Left hindlimb (tissue), 1 donor: ENCODE measurements around the gene SLC36A1.

Experiments
- DNase-seq: peaks from one replicate; pipeline ENCODE4 v3.0.0-alpha.2; 2018

Gene SLC36A1

DNA sequence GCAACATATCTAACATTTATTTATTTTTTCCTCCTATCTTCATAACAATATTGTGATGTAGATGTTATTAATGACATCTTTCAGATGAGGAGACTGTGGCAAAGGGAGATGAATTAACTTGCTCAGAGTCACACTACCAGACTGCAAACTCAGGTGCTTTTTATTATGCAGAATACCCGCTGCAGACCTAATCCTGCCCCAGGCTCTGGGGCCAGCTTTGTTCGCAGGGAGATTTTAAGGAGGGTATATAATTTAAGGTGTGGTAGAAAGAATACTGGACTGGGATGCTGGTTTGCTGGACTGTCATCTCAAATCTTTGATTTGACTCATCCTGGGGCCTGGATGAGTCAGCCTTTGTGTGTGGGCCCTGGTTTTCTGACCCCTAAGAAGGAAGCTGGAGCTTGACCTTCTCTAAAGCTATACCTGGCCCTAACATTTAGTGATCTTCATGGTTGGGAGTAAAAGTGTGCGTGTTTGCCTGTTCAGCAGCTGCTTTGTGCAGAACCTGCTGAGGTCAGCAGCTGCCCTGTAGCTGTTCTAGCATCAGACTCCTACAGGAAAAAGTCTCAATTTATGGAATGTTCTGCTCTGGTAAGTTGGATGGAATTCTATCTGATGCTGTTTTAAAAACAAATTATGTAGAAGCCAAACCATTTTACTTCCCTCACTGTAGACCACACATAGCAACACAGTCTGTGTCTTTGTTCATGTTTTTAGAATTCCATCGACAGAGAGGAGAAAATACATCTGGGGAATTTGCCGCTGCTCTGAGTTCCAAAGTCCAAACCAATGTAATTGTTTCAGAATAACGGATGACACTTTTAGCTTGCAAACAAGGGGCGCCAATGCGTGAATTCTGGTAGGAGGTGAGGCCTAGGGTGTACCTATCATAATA lies 4.5 kb downstream of the SLC36A1 start:
- DNase-seq: no peak

DNA sequence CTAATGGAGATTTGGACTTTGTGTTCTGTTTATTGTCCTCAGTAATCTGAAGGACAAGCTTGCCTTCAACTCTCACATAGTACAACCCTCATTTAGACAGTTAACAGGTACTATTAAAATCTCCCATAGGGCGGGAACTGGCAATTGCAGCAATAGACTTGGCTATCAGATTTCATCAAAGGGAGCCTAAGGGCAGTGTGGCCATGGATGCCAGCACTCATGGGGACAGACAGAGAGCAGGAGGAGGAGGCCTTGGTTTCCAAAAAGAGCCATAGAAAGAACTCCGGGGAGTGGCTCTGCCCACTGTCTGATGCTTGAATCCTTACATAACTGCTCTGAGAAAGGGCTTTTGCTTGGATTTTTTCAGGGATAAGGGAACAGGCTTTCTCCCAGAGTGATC lies 6.8 kb downstream of the SLC36A1 start:
- no peak for DNase-seq

DNA sequence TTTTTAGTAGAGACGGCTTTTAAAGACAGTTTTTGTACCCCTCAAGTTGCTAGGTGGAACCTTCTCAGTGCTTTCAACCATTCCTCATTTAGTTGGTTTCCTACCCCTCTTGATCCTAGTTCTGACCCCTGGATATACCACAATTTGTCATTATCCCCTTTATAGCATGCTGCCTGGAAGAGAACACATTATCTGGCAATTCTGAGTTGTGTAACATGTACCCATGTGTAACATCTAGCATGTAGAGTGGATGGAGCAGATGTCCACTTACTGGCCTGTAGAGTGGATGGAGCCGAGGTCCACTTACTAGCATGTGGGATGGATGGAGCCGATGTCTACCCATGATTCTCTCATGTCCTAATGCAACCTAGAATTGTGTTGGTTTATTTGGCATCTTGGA lies 7.5 kb downstream of the SLC36A1 start:
- no peak for DNase-seq

DNA sequence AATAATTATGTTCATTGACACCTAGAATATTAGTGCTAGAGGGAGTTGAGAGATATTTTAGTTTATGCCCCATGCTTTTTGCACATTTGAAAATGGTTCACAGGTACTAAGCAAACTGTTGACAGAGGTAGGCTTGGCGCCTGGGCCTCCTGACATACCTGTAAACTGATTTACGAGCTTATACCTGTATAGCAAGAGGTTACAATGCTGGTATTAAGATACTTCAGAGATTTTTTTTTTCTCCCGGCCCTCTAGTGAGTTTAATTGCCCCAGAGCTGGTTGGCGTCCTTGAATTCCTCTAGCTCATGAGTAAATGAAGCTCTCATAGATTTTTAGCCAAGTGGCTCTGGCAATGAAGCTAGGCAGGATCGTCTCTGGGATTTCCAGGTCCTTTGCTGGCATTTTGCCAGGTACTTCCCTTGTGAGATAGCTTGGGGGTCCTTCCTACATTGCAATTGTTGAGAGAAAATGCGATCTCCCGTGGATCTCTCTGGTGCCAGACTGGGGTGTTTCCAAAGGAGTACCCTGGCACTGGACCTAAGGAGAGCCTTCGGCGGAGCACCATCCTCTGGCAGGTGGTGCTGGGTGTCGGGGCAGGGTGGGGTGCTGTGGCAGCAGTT lies 9.0 kb downstream of the SLC36A1 start:
- DNase-seq: no peak

DNA sequence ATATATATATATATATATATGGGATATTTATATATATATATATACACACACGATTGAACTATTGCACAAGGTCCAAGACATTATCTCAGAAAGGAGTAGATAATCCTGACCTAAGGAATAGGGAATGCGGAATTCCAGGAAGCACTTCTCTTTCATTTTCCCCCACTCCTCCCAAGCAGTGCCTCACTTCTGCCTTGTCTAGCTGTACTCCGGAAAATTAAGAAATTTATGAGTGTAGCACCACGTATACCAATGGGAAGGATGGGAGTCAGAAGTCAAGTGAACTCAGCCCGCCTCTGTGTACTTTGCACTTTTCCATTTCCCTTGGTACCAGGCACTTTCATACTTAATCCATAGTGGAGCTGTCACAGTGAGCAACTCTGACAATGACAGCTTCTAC lies 10.9 kb downstream of the SLC36A1 start:
- no peak for DNase-seq

DNA sequence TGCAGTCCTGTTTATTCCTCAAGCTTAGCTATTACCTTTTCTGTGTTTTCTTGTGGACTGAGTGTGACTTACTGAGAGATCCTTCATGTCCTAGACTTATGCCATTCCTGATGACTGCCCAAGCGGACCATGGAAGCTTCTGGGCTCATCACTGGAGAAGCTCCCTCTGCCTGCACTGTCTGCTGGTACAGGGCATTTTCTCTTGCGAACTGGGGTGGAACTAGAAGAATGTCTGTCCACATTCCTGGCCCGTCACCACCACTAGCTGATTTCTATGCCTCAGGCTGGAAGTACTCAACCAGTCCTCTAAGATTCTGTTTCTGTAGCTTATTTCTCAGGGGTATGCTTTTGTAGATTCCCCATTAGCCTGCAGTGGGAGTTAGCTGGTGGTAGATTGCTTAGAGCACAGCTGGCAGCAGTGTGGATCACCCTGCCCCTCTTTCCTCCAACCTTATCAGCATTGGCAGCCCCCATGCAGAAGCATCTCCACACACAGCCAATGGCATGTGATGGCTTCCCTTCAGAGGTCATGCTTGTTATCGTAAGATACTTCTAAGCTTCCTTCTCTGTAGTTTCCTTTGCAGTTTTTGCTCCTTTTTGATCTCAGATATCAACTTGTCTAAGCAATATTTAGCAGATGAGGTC lies 12.4 kb downstream of the SLC36A1 start:
- DNase-seq: no peak

DNA sequence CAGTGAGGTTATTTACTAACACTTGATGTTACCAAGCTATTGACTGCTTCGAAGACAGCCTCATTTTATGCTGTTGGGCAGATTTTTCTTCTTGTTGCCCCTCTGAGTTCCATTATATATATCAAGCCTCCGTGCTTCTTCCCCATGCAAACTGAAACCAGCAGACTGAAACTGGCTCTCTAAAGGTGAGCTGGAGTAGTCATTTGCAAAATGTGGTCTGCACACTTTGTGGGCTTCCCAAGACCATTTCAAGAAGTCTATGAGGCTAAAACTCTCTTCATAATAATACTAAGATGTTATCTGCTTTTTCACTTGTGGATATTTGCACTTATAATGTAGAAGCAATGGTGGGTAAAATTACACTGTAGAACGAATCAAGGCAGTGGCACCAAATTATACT lies 13.9 kb downstream of the SLC36A1 start:
- no peak for DNase-seq

DNA sequence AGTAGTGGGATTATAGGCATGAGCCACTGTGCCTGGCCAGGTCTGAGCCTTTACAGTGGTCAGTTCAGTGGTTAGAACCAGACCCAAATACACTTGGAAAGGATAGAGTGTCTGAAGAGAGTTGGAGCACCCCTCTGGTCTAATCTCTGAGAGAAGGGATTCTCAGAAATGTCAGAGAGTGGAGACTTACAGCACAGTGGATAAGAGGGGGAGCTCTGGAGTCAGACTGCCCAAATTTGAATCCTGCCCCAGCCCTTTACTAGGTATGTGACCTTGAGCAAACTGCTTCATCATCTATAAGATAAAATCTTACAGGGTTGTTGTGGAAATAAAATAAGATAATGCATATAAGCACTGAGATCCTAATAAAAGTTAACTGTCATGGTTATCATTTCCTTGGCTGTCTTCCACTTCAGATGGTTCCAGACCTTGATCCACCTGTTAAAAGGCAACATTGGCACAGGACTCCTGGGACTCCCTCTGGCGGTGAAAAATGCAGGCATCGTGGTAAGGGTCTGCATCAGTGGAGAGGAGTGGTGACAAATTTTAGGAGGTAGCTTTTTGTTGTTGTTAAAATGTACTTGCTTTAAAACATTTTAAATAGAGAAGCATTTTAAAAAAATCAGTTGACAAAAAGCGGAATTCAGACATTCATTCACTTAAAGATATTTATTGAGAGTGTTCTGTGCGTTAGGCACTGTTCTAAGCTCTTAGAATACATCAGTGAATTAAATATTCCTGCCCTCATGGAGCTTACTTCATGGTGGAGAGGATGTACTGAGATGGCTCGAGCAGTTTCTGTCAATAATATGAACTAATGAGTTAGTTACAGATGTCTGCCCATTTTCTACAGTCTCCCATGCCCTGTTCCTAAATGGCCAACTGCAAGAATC lies 16.0 kb downstream of the SLC36A1 start:
- DNase-seq: no peak

DNA sequence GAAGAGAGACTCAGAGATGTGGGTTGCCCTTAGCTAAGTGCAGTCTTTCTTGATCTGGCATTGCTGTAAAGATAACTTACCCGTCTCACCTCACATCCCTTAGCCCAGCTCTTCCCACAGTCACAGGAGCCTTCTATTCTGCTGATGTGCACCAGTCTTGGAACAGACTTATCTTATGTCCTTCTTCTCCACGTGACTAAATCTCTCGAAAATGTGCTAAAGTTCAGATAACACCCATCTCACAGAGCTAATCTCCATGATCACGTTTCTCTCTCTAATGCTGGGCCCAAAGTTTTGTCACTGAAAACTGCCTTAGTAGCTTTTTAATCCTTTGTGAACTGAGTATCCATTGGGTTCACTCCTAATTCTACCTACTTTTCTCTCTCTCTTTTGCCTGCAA lies 16.7 kb downstream of the SLC36A1 start:
- no peak for DNase-seq

DNA sequence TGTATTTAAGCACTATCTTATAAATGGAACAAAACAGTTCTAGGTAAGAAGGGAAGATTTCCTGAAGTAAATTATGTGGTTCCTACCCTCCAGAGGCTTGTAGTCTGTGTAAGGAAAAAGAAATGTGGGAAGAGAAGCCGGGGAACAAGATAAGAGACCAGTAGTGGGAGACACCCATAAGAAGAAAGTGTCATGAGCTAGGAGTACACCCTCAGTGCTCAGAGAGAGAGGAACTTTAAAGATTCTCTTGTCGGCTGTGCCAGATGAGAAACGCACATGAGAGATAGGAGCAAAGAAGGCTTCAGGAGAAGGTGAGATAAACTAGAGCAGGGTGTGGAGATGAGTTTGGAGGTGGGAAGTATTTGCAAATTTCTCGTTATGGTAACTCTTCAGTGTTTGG lies 18.1 kb downstream of the SLC36A1 start:
- DNase-seq: no peak

DNA sequence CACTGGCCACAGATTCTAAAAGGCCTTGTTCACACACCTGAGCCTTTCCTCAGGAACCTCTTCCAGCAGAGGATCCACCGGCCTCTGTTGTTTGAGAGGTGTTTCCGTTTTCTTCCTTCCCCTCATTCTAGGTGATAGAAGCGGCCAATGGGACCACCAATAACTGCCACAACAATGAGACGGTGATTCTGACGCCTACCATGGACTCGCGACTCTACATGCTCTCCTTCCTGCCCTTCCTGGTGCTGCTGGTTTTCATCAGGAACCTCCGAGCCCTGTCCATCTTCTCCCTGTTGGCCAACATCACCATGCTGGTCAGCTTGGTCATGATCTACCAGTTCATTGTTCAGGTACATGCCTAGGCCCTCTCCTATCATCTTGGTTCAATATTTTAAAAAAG lies 20.2 kb downstream of the SLC36A1 start:
- no peak for DNase-seq

DNA sequence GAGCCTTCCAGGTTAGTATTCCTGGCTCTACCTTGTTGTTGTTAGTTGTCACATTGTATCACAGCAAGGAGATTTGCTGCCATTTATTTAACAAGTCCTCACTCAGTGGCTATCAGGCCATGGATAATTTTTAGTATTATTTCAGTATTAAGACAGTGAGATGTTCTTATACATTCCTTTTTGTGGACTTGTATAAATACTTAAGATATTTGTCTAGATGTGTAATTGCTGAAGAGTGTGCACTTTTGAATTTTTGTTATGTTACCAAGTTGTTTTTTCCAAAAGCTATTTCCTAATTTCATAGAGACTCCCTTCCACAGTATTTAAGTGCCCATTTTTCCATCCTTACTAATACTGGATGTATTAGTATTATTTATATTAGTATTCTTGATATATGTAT lies 22.0 kb downstream of the SLC36A1 start:
- DNase-seq: no peak

DNA sequence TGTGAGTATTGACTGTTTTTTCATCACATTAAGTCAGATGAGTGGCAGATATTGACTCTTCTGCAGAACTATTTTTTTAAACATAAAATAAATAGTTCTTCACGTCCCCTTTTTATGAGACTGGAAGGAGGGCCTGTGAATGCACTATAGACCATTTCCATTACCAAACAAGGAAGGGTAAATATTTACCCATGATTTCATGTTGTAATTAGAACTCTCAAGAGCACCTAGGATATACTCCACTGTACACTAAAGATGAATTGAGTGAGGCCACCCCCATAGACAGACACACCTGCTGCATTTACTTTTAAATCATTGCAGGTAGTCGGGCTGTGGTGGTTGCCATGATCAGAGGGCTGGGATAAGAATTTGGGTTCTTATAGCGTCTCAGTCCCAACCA lies 22.6 kb downstream of the SLC36A1 start:
- no peak for DNase-seq

DNA sequence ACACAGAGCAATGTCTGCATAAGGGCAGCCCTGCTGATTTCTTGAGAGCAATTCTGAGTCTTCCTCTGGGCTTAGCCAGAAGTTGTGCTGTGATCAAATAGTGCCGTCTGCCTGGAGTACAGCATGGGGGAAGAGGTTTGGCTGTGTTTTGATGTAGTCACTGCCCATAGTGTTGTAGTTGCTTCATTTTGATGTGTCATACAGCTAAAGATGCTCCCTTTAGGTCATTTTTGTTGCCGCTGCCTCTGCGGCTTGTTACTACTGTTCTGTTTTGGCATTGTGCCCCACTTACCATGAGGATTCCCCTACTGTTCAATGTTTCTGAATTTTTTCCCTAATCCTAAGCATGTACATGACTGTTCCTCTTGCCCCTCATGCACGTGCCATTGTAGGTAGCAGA lies 23.0 kb downstream of the SLC36A1 start:
- no peak for DNase-seq

DNA sequence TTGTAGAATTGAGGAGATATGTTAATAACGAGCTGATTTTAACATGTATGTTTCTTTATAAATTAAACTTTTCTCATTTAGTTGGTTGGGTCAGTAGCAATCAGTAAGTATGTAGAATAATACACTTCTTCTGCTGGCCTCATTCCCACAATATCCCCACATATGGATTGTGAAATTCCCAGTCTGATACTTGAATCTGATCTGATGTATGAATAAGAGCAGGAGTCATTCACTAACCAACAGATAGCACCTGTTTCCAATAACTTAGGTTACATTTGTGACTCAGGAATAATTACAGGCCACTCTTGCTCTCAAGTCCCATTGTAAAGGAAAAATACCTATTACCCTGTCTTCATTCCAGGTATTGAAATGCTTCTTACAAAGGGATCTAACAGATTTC lies 23.9 kb downstream of the SLC36A1 start:
- DNase-seq: no peak

DNA sequence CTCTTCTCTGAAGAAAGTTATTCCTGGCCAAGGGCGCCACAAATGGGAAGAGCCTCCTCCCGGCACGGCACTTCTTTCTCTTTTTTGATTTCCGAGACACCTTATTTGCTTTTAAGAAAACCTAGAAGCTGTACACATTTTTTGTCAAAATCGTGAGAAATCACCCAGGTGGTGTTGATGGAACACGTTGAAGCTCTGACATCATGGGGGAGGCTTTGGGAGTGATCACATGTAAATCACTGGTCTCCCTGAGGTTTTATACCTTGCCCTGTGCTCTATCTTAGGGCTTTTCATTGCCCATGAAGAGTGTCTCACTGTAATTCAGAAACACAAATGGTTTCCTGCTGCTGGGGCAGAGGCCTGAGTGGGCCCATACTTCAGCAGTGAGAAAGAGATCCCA lies 27.4 kb downstream of the SLC36A1 start:
- DNase-seq: no peak

DNA sequence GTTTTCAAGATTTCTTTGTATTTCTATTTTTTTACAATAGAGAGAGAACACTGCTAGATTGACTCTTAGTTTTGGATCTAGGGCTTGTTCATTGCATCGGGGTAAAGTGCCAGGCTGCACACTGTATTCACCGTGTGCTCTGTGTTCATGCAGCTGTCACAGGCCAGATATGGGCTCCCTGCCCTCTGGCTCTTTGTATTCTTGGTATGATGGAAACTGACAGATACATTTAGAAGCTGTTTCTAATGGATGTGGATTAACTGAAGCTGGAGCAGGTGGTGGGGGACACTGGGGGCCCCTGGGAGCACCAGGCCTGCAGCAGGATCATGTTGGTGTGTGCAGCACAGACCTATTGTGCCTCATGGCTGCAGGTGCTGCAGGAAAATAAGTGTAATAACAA lies 28.0 kb downstream of the SLC36A1 start:
- no peak for DNase-seq

DNA sequence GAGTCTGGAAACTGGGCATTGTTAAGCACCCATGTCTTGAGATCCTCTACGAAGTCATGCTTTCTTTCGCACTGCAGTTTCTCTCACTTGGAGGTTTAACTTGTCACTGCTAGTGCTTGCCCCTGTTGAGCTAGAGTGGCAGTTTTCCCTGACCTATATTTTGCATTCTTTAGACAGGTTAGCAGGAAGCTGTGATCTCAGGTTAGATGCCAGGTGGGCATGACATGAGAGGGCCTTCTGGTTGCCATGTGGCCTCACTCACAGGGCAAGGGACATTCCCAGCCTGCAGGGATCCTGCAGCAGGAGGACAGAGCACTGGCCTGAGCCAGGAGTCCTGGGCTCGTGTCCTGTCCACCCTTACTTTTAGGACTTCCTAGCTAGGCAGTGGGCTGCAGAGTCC lies 28.6 kb downstream of the SLC36A1 start:
- no peak for DNase-seq

DNA sequence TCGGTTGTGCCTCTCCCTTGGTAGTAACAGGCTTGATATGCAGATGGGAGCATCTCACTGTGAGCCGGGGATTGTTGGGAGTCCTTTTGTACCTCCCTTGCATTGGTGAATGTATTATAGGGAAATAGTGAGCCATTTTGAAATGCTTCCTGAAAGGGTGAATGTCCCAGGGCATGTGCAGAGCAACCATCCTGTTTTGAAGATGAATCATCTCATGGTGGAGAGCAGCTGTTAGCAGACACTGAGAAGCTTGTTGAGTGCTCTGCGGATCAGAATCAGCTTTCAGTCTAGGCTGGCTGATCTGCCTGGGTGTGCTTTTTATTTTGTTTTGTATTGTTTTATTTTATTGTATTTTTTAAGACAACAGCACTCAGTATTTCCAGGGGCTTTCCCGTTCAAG lies 29.7 kb downstream of the SLC36A1 start:
- no peak for DNase-seq

DNA sequence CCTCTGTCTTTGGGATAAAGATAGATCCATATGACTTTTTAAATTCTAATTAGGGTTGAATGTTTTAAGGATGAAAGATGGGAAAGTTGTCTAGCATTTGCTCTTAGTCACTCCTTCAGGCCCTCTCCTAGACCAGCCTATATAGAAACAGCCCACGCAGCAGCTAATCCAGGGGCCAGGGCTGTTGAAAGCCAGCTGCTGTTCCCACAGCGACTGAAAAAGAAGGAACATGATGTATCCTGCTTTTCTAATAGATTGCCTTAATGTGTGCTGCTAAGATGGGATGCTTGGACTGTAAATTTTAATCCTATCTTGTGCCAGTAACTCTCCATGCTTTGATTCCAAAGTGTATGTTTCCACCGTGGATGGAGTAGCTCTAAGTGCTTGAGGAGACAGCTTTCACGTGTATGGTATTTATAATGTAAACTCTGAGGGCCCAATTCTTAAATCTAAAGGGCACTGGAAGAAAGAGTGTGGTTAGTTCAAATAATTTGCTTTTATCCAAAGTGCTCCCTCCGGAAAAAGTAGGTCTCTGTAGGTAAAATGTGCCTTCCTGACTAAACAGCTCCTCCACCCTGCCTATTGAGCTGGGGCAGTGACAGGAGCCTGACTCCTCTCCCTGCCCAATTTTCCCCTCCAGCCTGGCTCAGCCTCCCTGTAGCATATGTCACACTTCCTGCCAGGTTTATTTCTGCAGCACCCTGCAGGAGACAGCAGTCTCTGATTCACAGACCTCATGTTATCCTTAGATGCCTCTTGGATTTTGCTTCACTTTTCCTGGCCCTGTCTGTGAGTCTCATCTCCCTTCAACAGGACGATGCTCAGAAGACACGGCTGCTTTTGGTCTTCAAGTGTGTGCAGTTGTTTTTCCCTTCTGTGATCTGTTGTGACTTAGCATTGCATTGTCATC lies 33.2 kb downstream of the SLC36A1 start:
- no peak for DNase-seq

DNA sequence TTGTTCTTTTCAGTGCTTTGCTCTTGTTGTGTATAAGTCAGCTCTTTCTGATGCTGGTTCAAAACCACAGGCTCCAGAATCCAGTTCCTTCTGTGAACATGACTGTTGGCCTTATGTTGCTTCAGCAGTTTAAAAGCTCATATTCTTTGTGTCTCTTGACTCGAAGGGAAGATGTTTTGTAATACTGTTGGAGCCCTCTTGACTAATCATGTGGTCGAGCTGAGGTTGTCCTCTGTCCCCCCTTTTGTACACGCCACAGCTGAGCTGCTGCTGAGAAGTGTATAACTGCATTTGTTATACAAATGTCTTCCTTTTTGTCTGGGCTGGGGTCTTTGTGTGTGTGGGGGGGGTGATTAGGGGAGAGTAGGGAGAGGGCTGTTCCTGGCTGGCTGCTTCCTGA lies 35.8 kb downstream of the SLC36A1 start:
- no peak for DNase-seq

DNA sequence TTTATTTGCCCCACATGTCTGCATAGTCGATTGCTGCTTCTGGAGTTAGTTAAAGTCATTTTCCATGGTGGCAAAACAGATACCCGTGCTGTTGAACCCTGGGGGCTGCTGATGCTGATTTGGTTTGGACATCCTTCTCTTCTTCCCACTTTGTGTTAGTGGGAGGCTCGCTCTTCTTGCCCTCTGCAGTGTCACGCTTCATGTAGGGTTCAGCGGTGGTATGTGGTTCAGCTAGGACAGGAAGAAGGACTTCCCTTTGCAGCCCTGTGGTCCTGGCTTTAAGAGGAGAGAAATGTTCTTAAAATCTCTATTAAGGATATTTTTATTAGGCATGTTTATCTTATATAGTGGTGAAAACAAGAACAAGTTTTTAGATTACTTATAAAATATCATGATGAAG lies 36.2 kb downstream of the SLC36A1 start:
- no peak for DNase-seq
